Measurements from ENCODE around the gene DNAJC6.

Gene DNAJC6

GRCh38 chr1:65412256-65412983, 103.1 kb downstream of the DNAJC6 start:
- no peak for DNase-seq

- no peak for DNase-seq
Observed at GRCh38 chr1:65412984-65413375, 103.6 kb downstream of the DNAJC6 start.

GRCh38 chr1:65414538-65414937, 105.2 kb downstream of the DNAJC6 start:
- no peak for DNase-seq

GRCh38 chr1:65416767-65417166, 107.4 kb downstream of the DNAJC6 start:
- DNase-seq: no peak

GRCh38 chr1:65417729-65418128, 108.4 kb downstream of the DNAJC6 start:
- no peak for DNase-seq

- no peak for DNase-seq
Observed at GRCh38 chr1:65418522-65419185, 109.3 kb downstream of the DNAJC6 start.

- peak; percentile 99 for DNase-seq
Observed at GRCh38 chr1:65419681-65420589, 110.6 kb downstream of the DNAJC6 start.

GRCh38 chr1:65420590-65421350, 111.4 kb downstream of the DNAJC6 start, which contains the start of the genes LEPR and LEPROT:
LEPR (plus strand) TSS chr1:65420668; CDS start chr1:65565566, 144,898 bp downstream.
LEPROT (plus strand) TSS chr1:65420668; CDS start chr1:65420725, 57 bp downstream.
- DNase-seq: peak; percentile 28

- DNase-seq: no peak
Observed at GRCh38 chr1:65421351-65422025, 112.1 kb downstream of the DNAJC6 start.

GRCh38 chr1:65422241-65423203, 113.2 kb downstream of the DNAJC6 start:
- DNase-seq: no peak

- no peak for DNase-seq
Observed at GRCh38 chr1:65423884-65424572, 114.7 kb downstream of the DNAJC6 start.

- no peak for DNase-seq
Observed at GRCh38 chr1:65424573-65424889, 115.2 kb downstream of the DNAJC6 start.

GRCh38 chr1:65425006-65425405, 115.7 kb downstream of the DNAJC6 start:
- no peak for DNase-seq

GRCh38 chr1:65425697-65426096, 116.4 kb downstream of the DNAJC6 start:
- no peak for DNase-seq

GRCh38 chr1:65429078-65429477, 119.7 kb downstream of the DNAJC6 start:
- no peak for DNase-seq

GRCh38 chr1:65429806-65430205, 120.5 kb downstream of the DNAJC6 start:
- DNase-seq: no peak

- DNase-seq: peak; percentile 42
Observed at GRCh38 chr1:65431111-65431705, 121.9 kb downstream of the DNAJC6 start.

- no peak for DNase-seq
Observed at GRCh38 chr1:65432918-65433317, 123.6 kb downstream of the DNAJC6 start.

GRCh38 chr1:65434255-65434654, 124.9 kb downstream of the DNAJC6 start:
- DNase-seq: no peak

GRCh38 chr1:65434760-65435159, 125.4 kb downstream of the DNAJC6 start:
- DNase-seq: no peak
